ENCODE data around the gene MRC1.

MRC1 gene

DNA sequence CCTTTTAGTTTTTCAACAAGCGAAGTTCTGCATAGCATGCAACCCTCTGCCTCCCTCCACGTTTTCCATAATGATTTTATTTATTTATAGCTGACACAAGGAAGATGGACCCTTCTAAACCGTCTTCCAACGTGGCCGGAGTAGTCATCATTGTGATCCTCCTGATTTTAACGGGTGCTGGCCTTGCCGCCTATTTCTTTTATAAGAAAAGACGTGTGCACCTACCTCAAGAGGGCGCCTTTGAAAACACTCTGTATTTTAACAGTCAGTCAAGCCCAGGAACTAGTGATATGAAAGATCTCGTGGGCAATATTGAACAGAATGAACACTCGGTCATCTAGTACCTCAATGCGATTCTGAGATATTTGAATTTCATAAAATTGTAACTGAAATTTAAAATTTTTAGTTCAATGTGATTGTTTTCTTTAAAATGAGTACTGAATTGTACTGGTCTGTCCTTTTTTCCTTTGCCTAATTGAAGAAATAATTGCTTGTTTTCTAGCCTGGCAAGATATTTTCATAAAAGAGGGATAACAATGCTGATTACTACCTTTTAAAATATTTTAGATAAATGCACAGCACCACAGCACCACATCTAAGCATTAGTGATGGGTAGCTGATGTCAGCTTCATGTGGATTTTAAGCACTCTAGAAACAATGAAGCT is 101.1 kb downstream of the MRC1 start:
- DNase-seq (ENCODE audit: low spot score): no peak
- TF ChIP-seq, protein P1, sequence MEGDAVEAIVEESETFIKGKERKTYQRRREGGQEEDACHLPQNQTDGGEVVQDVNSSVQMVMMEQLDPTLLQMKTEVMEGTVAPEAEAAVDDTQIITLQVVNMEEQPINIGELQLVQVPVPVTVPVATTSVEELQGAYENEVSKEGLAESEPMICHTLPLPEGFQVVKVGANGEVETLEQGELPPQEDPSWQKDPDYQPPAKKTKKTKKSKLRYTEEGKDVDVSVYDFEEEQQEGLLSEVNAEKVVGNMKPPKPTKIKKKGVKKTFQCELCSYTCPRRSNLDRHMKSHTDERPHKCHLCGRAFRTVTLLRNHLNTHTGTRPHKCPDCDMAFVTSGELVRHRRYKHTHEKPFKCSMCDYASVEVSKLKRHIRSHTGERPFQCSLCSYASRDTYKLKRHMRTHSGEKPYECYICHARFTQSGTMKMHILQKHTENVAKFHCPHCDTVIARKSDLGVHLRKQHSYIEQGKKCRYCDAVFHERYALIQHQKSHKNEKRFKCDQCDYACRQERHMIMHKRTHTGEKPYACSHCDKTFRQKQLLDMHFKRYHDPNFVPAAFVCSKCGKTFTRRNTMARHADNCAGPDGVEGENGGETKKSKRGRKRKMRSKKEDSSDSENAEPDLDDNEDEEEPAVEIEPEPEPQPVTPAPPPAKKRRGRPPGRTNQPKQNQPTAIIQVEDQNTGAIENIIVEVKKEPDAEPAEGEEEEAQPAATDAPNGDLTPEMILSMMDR (IDR thresholded peaks at IDR 0.05; ENCODE audit: poor library complexity, severe bottlenecking): peak; percentile 79
- peak; percentile 65; the same call in 2 of the 3 replicates for ATAC-seq (ENCODE audit: low read depth)
- no peaks in the 10 kb centered on the region for H3K27me3 ChIP-seq (ENCODE audit: insufficient read depth, poor library complexity, severe bottlenecking)
- H3K9me3 ChIP-seq (ENCODE audit: severe bottlenecking): no peaks in the 10 kb centered on the region
- no peak overlapping the region for H3K27ac ChIP-seq (ENCODE audit: poor library complexity, severe bottlenecking)
- peaks cover 11% of the 10 kb centered on the region for H3K4me1 ChIP-seq (ENCODE audit: insufficient read depth, poor library complexity, severe bottlenecking)
- no peaks in the 10 kb centered on the region for H3K36me3 ChIP-seq (ENCODE audit: low read depth)
- H3K4me3 ChIP-seq (ENCODE audit: severe bottlenecking): no peak overlapping the region

- no peaks in the 10 kb centered on the region for H3K9me3 ChIP-seq (ENCODE audit: severe bottlenecking)
- H3K4me3 ChIP-seq (ENCODE audit: severe bottlenecking): no peak overlapping the region
- DNase-seq (ENCODE audit: low spot score) (no peak), ATAC-seq (ENCODE audit: low read depth) (no peak)
- H3K27me3 ChIP-seq (ENCODE audit: insufficient read depth, poor library complexity, severe bottlenecking): no peaks in the 10 kb centered on the region
- no peaks in the 10 kb centered on the region for H3K4me1 ChIP-seq (ENCODE audit: insufficient read depth, poor library complexity, severe bottlenecking)
- H3K27ac ChIP-seq (ENCODE audit: poor library complexity, severe bottlenecking): no peak overlapping the region
- TF ChIP-seq, protein P1 (IDR thresholded peaks at IDR 0.05; ENCODE audit: poor library complexity, severe bottlenecking): no peak
- no peaks in the 10 kb centered on the region for H3K36me3 ChIP-seq (ENCODE audit: low read depth)
These were observed 103.6 kb downstream of the MRC1 start for GRCh38 chr10:17912754-17913153.

DNA sequence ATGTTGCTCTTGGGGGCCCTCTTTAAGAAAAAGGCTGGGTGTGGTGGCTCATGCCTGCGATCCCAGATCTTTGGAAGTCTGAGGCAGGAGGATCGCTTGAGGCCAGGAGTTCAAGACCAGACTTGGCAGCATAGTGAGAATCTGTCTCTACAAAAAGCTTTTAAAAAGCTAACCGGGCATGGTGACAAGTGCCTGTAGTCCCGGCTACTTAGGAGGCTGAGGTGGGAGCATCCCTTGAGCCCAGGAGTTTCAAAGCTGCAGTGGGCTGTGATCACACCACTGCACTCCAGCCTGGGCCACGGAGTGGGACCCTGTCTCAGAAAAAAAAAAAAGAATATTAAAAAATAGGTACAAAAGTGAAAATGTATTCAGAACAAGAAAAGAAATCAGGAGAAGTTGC is 104.5 kb downstream of the MRC1 start:
- no peaks in the 10 kb centered on the region for H3K9me3 ChIP-seq (ENCODE audit: severe bottlenecking)
- no peak for ATAC-seq (ENCODE audit: low read depth)
- TF ChIP-seq, protein P1 (IDR thresholded peaks at IDR 0.05; ENCODE audit: poor library complexity, severe bottlenecking): no peak
- no peaks in the 10 kb centered on the region for H3K4me1 ChIP-seq (ENCODE audit: insufficient read depth, poor library complexity, severe bottlenecking)
- H3K27me3 ChIP-seq (ENCODE audit: insufficient read depth, poor library complexity, severe bottlenecking): no peaks in the 10 kb centered on the region
- no peaks in the 10 kb centered on the region for H3K36me3 ChIP-seq (ENCODE audit: low read depth)
- H3K4me3 ChIP-seq (ENCODE audit: severe bottlenecking): no peak overlapping the region
- no peak for DNase-seq (ENCODE audit: low spot score)
- no peak overlapping the region for H3K27ac ChIP-seq (ENCODE audit: poor library complexity, severe bottlenecking)

GRCh38 chr10:17914169-17915045 is 105.3 kb downstream of the MRC1 start:
- no peak for ATAC-seq (ENCODE audit: low read depth)
- no peaks in the 10 kb centered on the region for H3K9me3 ChIP-seq (ENCODE audit: severe bottlenecking)
- no peak for DNase-seq (ENCODE audit: low spot score)
- no peaks in the 10 kb centered on the region for H3K36me3 ChIP-seq (ENCODE audit: low read depth)
- H3K4me1 ChIP-seq (ENCODE audit: insufficient read depth, poor library complexity, severe bottlenecking): no peaks in the 10 kb centered on the region
- H3K27me3 ChIP-seq (ENCODE audit: insufficient read depth, poor library complexity, severe bottlenecking): no peaks in the 10 kb centered on the region
- H3K4me3 ChIP-seq (ENCODE audit: severe bottlenecking): no peak overlapping the region
- TF ChIP-seq, protein P1 (IDR thresholded peaks at IDR 0.05; ENCODE audit: poor library complexity, severe bottlenecking): no peak
- H3K27ac ChIP-seq (ENCODE audit: poor library complexity, severe bottlenecking): no peak overlapping the region
